Measurements from ENCODE around the gene PTPRN2. TPM values are rescaled to one million over a fixed set of nuclear protein-coding genes. Genes with fewer than 3 reads are reported as not detected.

The PTPRN2 gene
- total RNA-seq, 2 donors from 2014 or later, result 26.1 to 55.5 TPM

- H3K36me3 ChIP-seq, result no peaks in the 10 kb centered on the region
- no peaks in the 10 kb centered on the region for H3K27me3 ChIP-seq (replicated peaks; ENCODE audit: insufficient read depth)
- no peak overlapping the region for H3K4me3 ChIP-seq
- no peak for DNase-seq (ENCODE audit: low spot score)
- no peaks in the 10 kb centered on the region for H3K4me1 ChIP-seq (replicated peaks)
- WGBS, result 60% methylated on average over 3 of the region's 3 CpGs
- intact Hi-C loops (cut with DNase I), result no loop called here
- no peaks in the 10 kb centered on the region for H3K9me3 ChIP-seq
- TF ChIP-seq CTCF (IDR thresholded peaks at IDR 0.05), result no peak
- no peak for TF ChIP-seq POLR2AphosphoS5 (IDR thresholded peaks at IDR 0.05)
- no peak for TF ChIP-seq POLR2A (IDR thresholded peaks at IDR 0.05)
- no peak overlapping the region for H3K27ac ChIP-seq
Observed at GRCh38 chr7:158014976-158015375, 572.6 kb downstream of the PTPRN2 start.

- DNase-seq (ENCODE audit: low spot score), result no peak
- H3K4me1 ChIP-seq (replicated peaks), result no peaks in the 10 kb centered on the region
- no peak overlapping the region for H3K27ac ChIP-seq
- no peaks in the 10 kb centered on the region for H3K9me3 ChIP-seq
- H3K36me3 ChIP-seq, result no peaks in the 10 kb centered on the region
- TF ChIP-seq POLR2AphosphoS5 (IDR thresholded peaks at IDR 0.05) (no peak), POLR2A (IDR thresholded peaks at IDR 0.05) (no peak), CTCF (IDR thresholded peaks at IDR 0.05) (no peak)
- H3K27me3 ChIP-seq (replicated peaks; ENCODE audit: insufficient read depth), result no peaks in the 10 kb centered on the region
- intact Hi-C loops (cut with DNase I), result no loop called here
- no peak overlapping the region for H3K4me3 ChIP-seq
Observed at GRCh38 chr7:158013085-158013668, 574.4 kb downstream of the PTPRN2 start.

GRCh38 chr7:158011941-158012340 is 575.7 kb downstream of the PTPRN2 start:
- DNase-seq (ENCODE audit: low spot score), result no peak
- H3K4me1 ChIP-seq (replicated peaks), result no peaks in the 10 kb centered on the region
- H3K27me3 ChIP-seq (replicated peaks; ENCODE audit: insufficient read depth), result no peaks in the 10 kb centered on the region
- H3K4me3 ChIP-seq, result no peak overlapping the region
- TF ChIP-seq CTCF (IDR thresholded peaks at IDR 0.05) (no peak), POLR2AphosphoS5 (IDR thresholded peaks at IDR 0.05) (no peak), POLR2A (IDR thresholded peaks at IDR 0.05) (no peak)
- 77% methylated on average over 11 of the region's 11 CpGs for WGBS
- intact Hi-C loops (cut with DNase I), result no loop called here
- H3K9me3 ChIP-seq, result no peaks in the 10 kb centered on the region
- H3K36me3 ChIP-seq, result no peaks in the 10 kb centered on the region
- H3K27ac ChIP-seq, result no peak overlapping the region

GRCh38 chr7:158010961-158011693 is 576.5 kb downstream of the PTPRN2 start:
- H3K9me3 ChIP-seq, result no peaks in the 10 kb centered on the region
- no peaks in the 10 kb centered on the region for H3K4me1 ChIP-seq (replicated peaks)
- DNase-seq (ENCODE audit: low spot score), result no peak
- no peaks in the 10 kb centered on the region for H3K27me3 ChIP-seq (replicated peaks; ENCODE audit: insufficient read depth)
- TF ChIP-seq POLR2AphosphoS5 (IDR thresholded peaks at IDR 0.05) (no peak), POLR2A (IDR thresholded peaks at IDR 0.05) (no peak), CTCF (IDR thresholded peaks at IDR 0.05) (no peak)
- H3K27ac ChIP-seq, result no peak overlapping the region
- 44% methylated on average over 11 of the region's 11 CpGs for WGBS
- intact Hi-C loops (cut with DNase I), result no loop called here
- no peak overlapping the region for H3K4me3 ChIP-seq
- no peaks in the 10 kb centered on the region for H3K36me3 ChIP-seq

- Histone ChIP-seq H3K27me3 (replicated peaks; ENCODE audit: insufficient read depth) (no peaks in the 10 kb centered on the region), H3K4me1 (replicated peaks) (no peaks in the 10 kb centered on the region), H3K9me3 (no peaks in the 10 kb centered on the region), H3K27ac (no peak overlapping the region), H3K36me3 (no peaks in the 10 kb centered on the region), H3K4me3 (no peak overlapping the region)
- no peak for DNase-seq (ENCODE audit: low spot score)
- TF ChIP-seq CTCF (IDR thresholded peaks at IDR 0.05) (no peak), POLR2A (IDR thresholded peaks at IDR 0.05) (no peak), POLR2AphosphoS5 (IDR thresholded peaks at IDR 0.05) (no peak)
- intact Hi-C loops (cut with DNase I), result no loop called here
- 70% methylated on average over 9 of the region's 9 CpGs for WGBS
Observed at GRCh38 chr7:158009886-158010285, 577.7 kb downstream of the PTPRN2 start.
